ENCODE data around the gene PLK2. TPM values are rescaled to one million over a fixed set of nuclear protein-coding genes. Genes with fewer than 3 reads are reported as not detected.
A peak's percentile ranks its signal among the peaks of the same experiment; 100 is the strongest.

The PLK2 gene
- total RNA-seq, 1 donor from 2014 or later, result 10.9 TPM

DNA sequence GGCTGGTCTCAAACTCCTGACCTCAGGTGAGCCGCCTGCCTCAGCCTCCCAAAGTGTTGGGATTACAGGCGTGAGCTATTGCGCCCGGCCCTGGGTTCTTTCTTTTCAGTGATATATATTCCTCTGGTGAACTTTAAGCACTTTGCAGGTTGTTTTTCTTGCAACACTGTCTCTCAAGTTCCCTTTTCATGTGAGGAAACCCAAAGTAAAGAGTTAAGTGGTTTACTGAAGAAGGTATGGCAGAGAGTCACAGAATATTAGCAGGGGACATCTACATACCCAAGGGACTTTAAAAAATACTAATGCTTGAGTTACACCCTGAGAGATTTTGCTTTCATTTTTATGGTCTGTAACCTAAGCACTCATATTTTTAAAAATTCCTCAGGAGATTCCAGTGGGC lies 24.6 kb upstream of the PLK2 start:
- ATAC-seq (ENCODE audit: low read depth) (peak; percentile 74), DNase-seq (no peak)
- no peaks in the 10 kb centered on the region for H3K36me3 Mint-ChIP-seq (ENCODE audit: low read depth)
- intact Hi-C loops (cut with micrococcal nuclease), result no loop called here
- H3K4me1 Mint-ChIP-seq, result peaks cover 16% of the 10 kb centered on the region
- TF ChIP-seq, protein P1, sequence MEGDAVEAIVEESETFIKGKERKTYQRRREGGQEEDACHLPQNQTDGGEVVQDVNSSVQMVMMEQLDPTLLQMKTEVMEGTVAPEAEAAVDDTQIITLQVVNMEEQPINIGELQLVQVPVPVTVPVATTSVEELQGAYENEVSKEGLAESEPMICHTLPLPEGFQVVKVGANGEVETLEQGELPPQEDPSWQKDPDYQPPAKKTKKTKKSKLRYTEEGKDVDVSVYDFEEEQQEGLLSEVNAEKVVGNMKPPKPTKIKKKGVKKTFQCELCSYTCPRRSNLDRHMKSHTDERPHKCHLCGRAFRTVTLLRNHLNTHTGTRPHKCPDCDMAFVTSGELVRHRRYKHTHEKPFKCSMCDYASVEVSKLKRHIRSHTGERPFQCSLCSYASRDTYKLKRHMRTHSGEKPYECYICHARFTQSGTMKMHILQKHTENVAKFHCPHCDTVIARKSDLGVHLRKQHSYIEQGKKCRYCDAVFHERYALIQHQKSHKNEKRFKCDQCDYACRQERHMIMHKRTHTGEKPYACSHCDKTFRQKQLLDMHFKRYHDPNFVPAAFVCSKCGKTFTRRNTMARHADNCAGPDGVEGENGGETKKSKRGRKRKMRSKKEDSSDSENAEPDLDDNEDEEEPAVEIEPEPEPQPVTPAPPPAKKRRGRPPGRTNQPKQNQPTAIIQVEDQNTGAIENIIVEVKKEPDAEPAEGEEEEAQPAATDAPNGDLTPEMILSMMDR (IDR thresholded peaks at IDR 0.05), result no peak
- H3K4me3 Mint-ChIP-seq, result no peak overlapping the region
- ChIA-PET POLR2A (no interaction called here), CTCF (interaction anchor here (0.9 kb wide), 1 partner anchor 368 kb away, joined by 3 read pairs; no protein-coding TSS in a partner anchor)
- H3K9me3 Mint-ChIP-seq, result peaks cover 3% of the 10 kb centered on the region
- no peaks in the 10 kb centered on the region for H3K27me3 Mint-ChIP-seq
- peak overlapping the region; percentile 57 for H3K27ac Mint-ChIP-seq

DNA sequence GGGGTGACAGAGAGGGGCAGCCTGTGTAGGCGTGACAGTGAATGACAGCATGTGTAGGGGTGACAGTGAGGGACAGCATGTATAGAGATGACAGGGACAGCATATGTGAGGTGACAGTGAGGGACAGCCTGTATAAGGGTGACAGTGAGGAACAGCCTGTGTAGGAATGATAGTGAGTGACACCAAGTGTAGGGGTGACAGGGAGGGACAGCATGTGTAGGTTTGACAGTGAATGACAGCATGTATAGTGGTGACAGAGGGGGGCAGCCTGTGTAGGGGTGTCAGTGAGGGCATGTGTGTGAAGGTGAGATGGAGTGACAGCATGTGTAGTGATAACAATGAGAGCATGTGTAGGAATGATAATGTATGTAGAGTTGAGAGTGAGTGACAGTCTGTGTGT lies 22.6 kb upstream of the PLK2 start:
- CTCF ChIA-PET, result no interaction called here
- no peaks in the 10 kb centered on the region for H3K27me3 Mint-ChIP-seq
- no peak overlapping the region for H3K27ac Mint-ChIP-seq
- POLR2A ChIA-PET, result no interaction called here
- no peak overlapping the region for H3K4me3 Mint-ChIP-seq
- peaks cover 17% of the 10 kb centered on the region for H3K4me1 Mint-ChIP-seq
- TF ChIP-seq, protein P1 (IDR thresholded peaks at IDR 0.05), result no peak
- ATAC-seq (ENCODE audit: low read depth) (no peak), DNase-seq (no peak)
- H3K36me3 Mint-ChIP-seq (ENCODE audit: low read depth), result no peaks in the 10 kb centered on the region
- intact Hi-C loops (cut with micrococcal nuclease), result no loop called here
- peaks cover 3% of the 10 kb centered on the region for H3K9me3 Mint-ChIP-seq

DNA sequence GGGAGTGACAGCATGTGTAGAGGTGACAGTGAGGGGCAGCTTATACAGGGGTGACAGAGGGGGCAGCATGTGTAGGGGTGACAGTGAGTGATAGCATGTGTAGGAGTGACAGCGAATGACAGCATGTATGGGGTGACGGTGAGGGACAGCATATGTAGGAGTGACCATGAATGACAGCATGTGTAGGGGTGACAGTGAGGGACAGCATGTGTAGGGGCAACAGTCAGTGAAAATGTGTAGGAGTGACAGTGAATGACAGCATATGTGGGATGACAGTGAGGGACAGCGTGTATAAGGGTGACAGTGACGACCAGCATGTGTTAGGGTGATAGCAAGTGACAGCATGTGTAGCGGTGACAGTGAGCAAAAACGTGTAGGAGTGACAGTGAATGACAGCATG lies 21.9 kb upstream of the PLK2 start:
- intact Hi-C loops (cut with micrococcal nuclease), result no loop called here
- Mint-ChIP-seq H3K36me3 (ENCODE audit: low read depth) (no peaks in the 10 kb centered on the region), H3K4me1 (peaks cover 23% of the 10 kb centered on the region), H3K4me3 (no peak overlapping the region), H3K27ac (no peak overlapping the region), H3K27me3 (no peaks in the 10 kb centered on the region), H3K9me3 (peaks cover 3% of the 10 kb centered on the region)
- TF ChIP-seq, protein P1 (IDR thresholded peaks at IDR 0.05), result no peak
- ChIA-PET CTCF (no interaction called here), POLR2A (no interaction called here)
- DNase-seq (no peak), ATAC-seq (ENCODE audit: low read depth) (no peak)

DNA sequence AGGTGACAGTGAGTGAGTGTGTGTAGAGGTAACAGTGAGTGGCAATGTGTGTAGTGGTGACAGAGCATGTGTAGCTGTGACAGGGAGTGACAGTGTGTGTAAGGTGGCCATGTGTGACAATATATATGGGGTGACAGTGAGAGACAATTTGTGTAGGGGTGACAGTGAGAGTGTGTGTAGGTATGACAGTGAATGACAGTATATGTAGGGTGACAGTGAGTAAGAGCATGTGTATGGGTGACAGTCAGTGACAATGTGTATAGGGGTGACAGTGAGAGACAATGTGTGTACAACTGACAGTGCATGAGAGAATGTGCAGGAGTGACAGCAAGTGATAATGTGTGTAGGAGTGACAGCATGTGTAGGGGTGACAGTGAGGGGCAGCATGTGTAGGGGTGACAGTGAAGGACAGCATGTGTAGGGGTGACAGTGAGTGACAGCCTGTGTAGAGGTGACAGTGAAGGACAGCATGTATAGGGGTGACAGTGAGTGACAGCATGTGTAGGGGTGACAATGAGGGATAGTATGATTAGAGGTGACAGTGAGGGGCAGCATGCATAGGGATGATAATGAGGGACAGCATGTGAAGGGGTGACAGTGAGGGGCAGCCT lies 21.3 kb upstream of the PLK2 start:
- Mint-ChIP-seq H3K36me3 (ENCODE audit: low read depth) (no peaks in the 10 kb centered on the region), H3K27ac (no peak overlapping the region), H3K4me3 (no peak overlapping the region), H3K4me1 (peaks cover 25% of the 10 kb centered on the region), H3K27me3 (no peaks in the 10 kb centered on the region), H3K9me3 (peaks cover 2% of the 10 kb centered on the region)
- intact Hi-C loops (cut with micrococcal nuclease), result no loop called here
- no peak for ATAC-seq (ENCODE audit: low read depth)
- no peak for DNase-seq
- TF ChIP-seq, protein P1 (IDR thresholded peaks at IDR 0.05), result no peak
- ChIA-PET POLR2A (no interaction called here), CTCF (interaction anchor here (9.5 kb wide), 1 partner anchor 369 kb away, joined by 260 read pairs; no protein-coding TSS in a partner anchor)

DNA sequence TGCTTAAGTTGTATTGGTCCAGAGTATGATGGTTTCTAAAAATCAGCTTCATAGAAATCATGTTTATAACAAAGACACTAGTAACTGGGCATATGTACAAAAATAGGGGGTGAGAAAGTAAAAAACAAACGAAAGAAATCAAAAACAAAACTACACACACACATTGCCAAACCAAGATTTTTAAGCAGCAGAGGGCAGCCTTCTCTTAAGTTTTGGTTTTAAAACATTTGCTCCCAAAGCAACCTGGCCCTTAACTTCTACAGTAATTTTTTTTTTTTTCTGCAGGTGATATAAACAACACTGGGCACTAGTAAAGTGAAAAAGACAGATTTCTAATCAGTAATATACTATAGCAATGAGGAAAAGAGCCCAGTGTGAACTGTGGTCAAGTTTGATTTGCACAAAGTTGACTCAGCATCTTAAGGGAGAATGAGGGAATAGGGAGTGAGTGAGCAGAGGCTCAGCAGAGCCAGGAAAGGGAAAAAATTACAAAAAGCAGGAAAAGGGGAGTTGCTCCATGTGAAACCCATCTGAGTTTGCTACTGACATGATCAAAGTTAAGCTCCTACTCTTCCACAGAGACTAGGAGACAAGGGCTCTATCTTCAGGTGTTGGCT lies 18.0 kb upstream of the PLK2 start:
- peaks cover 2% of the 10 kb centered on the region for H3K36me3 Mint-ChIP-seq (ENCODE audit: low read depth)
- CTCF ChIA-PET, result interaction anchor here (0.5 to 9.5 kb wide), 22 partner anchors 9 to 1013 kb away, joined by 3 to 260 read pairs (median 6); partner anchors contain the start of genes PLK2 and RAB3C
- H3K4me1 Mint-ChIP-seq, result peaks cover 22% of the 10 kb centered on the region
- POLR2A ChIA-PET, result no interaction called here
- peak overlapping the region; percentile 4 for H3K4me3 Mint-ChIP-seq
- TF ChIP-seq, protein P1 (IDR thresholded peaks at IDR 0.05), result peak; percentile 23
- peaks cover 7% of the 10 kb centered on the region for H3K9me3 Mint-ChIP-seq
- intact Hi-C loops (cut with micrococcal nuclease), result loop anchor here (1.0 kb wide), 2 partner anchors 335 to 372 kb away; no protein-coding TSS in a partner anchor
- DNase-seq (no peak), ATAC-seq (ENCODE audit: low read depth) (peak; percentile 28)
- no peaks in the 10 kb centered on the region for H3K27me3 Mint-ChIP-seq
- H3K27ac Mint-ChIP-seq, result no peak overlapping the region
